GM12891 (cell line): ENCODE measurements around the gene PRKACB.

Source experiments
- POLR2A ChIP-seq: IDR thresholded peaks from 2 replicates; pipeline ENCODE4 v1.6.1; 2011; ENCODE audit warnings: low read depth, low read length, control low read depth
- POLR2AphosphoS5 ChIP-seq: IDR thresholded peaks from 2 replicates; pipeline ENCODE4 v1.6.1; 2011; ENCODE audit warnings: low read depth, low read length, control low read depth
- TAF1 ChIP-seq: IDR thresholded peaks from 2 replicates; pipeline ENCODE4 v1.6.1; 2011; ENCODE audit warnings: low read depth, low read length, control low read depth

- TF ChIP-seq POLR2AphosphoS5 (no peak), POLR2A (no peak), TAF1 (no peak)
Observed at GRCh38 chr1:84148758-84149157, 4.7 kb downstream of the PRKACB start.
